LHCN-M2 (cell line): ENCODE measurements around the gene SCRN3. TPM values are rescaled to one million over a fixed set of nuclear protein-coding genes. Genes with fewer than 3 reads are reported as not detected.

ENCODE experiments used
- total RNA-seq: library from RNA; depleted of rRNA; stranded (reverse); fragments of >200 nt; gene quantifications from 2 replicates; pipeline ENCODE4 v1.2.3, GENCODE V29; 2014; rRNA removed

SCRN3 gene
- total RNA-seq, 1 experiment from 2014 or later, result 31.1 TPM

Other genes with a start within 250 kb of the SCRN3 start
- gene OLA1, start 147.2 kb upstream of the SCRN3 start, total RNA-seq, result 120 and 123 TPM in 2 replicates
- 0.06 TPM in 1 of 2 replicates, not detected in the other for gene SP9, start 60.8 kb upstream of the SCRN3 start, total RNA-seq
- 2.9 and 156 TPM in 2 replicates for gene GPR155, start 91.3 kb downstream of the SCRN3 start, total RNA-seq
- gene WIPF1, start 202.1 kb downstream of the SCRN3 start, total RNA-seq, result 11.9 and 19.4 TPM in 2 replicates